Activated naive CD4-positive, alpha-beta T cell treated with anti-CD3 and anti-CD28 coated beads, Interleukin-2, amount 10 ng/mL, durations not matched to agents 7 days and 5 days (primary cell): Measurements from ENCODE around the gene ACE.

Source experiments
- CTCF ChIA-PET: fragments of 350-600 bp; sonication (Branson Sonifier 250); formaldehyde crosslinking; loops from one replicate; lab custom pipeline; 2021; ENCODE audit warnings: antibody characterized with exemption; lab: Charles Lee
- DNase-seq: peaks from one replicate; pipeline ENCODE4 v3.0.0-alpha.2; 2020
- H3K27ac Mint-ChIP-seq: one replicate; pipeline ENCODE4 v1.8.0; 2021; ENCODE audit warnings: mild to moderate bottlenecking, moderate library complexity, mixed read lengths
- H3K27me3 Mint-ChIP-seq: one replicate; pipeline ENCODE4 v1.8.0; 2021; ENCODE audit warnings: mild to moderate bottlenecking, mixed read lengths
- H3K36me3 Mint-ChIP-seq: one replicate; pipeline ENCODE4 v1.8.0; 2021; ENCODE audit warnings: mixed read lengths
- H3K4me1 Mint-ChIP-seq: one replicate; pipeline ENCODE4 v1.8.0; 2021; ENCODE audit warnings: mixed read lengths
- H3K4me3 Mint-ChIP-seq: one replicate; pipeline ENCODE4 v1.8.0; 2021; ENCODE audit warnings: mild to moderate bottlenecking, moderate library complexity, mixed read lengths
- H3K9me3 Mint-ChIP-seq: one replicate; pipeline ENCODE4 v1.8.0; 2021; ENCODE audit warnings: mixed read lengths

ACE gene

DNA sequence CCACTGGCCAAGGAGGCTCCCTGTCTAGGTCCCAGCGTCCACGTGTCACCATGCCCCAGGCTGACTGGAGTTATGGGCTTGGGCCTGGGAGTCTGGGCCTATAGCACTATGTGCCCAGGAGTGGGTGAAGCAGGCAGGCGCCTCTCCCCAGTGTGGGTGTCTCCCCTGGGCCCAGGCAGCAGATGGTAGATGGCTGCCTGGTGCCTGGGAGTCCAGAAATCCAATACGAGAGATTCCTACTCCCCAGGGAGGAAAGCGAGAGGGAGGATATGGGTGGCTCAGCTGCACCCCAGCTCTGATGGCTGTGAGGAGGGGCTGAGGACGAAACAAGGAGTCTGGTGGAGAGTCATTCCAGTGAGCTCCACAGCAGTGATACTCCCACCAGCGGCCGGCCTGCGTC lies 51.3 kb downstream of the ACE start:
- Mint-ChIP-seq H3K27ac (no peak overlapping the region), H3K27me3 (peaks cover 42% of the 10 kb centered on the region), H3K9me3 (no peaks in the 10 kb centered on the region), H3K36me3 (no peaks in the 10 kb centered on the region), H3K4me1 (peaks cover 5% of the 10 kb centered on the region), H3K4me3 (no peak overlapping the region)
- CTCF ChIA-PET: no interaction called here
- DNase-seq: no peak

DNA sequence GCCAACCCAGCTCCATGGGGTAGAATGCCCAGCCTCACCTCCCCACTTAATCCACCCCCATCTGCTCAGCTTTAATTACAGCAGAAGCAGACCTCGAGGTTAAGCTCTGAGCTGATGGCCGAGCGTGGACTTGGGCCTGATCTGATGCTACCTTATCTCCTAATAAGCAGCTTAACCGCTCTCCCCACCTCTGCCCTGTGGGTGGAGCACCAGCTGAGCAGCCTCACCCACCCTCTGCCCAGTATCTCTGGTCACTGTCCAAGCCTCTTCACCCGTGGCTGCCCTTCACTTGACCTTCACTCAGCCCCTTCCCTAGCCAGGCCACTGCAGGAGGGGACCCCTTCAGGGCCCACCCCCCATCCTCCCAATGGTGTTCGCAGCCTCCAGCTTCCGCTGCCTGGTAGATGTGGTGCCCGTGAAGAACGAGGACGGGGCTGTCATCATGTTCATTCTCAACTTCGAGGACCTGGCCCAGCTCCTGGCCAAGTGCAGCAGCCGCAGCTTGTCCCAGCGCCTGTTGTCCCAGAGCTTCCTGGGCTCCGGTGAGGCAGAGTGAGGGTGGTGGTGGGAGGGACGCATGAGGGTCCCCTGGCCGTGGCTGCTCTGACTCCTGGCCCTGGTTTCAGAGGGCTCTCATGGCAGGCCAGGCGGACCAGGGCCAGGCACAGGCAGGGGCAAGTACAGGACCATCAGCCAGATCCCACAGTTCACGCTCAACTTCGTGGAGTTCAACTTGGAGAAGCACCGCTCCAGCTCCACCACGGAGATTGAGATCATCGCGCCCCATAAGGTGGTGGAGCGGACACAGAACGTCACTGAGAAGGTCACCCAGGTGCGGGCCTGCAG lies 53.1 kb downstream of the ACE start:
- Mint-ChIP-seq H3K27ac (no peak overlapping the region), H3K9me3 (no peaks in the 10 kb centered on the region), H3K27me3 (peaks cover 25% of the 10 kb centered on the region), H3K4me1 (no peaks in the 10 kb centered on the region), H3K4me3 (no peak overlapping the region), H3K36me3 (no peaks in the 10 kb centered on the region)
- CTCF ChIA-PET: no interaction called here
- no peak for DNase-seq

DNA sequence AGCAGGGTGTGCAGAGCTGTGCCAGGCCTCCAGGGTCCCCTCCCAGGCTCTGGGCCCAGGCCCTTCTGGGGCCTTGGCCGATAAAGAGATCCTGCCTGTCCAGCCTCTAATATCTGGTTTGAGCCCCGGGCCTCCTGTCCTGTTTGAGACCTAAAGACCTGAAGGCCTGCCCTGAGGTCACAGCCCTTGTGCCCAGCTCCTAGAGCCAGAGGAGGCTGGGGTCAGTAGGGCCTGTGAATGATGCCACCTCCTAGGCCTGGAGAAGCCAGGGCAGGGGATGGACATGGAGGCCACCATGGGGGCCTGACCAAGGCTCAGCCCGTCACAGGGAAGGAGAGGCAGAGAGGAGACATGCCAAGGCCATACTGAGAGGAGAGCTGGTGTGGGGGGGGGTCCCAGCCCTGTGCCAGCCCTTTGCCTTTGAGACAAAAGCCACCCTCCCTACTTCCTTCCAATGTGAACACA lies 53.7 kb downstream of the ACE start:
- Mint-ChIP-seq H3K4me1 (no peaks in the 10 kb centered on the region), H3K4me3 (no peak overlapping the region), H3K36me3 (no peaks in the 10 kb centered on the region), H3K27me3 (peaks cover 24% of the 10 kb centered on the region), H3K27ac (no peak overlapping the region), H3K9me3 (no peaks in the 10 kb centered on the region)
- no peak for DNase-seq
- CTCF ChIA-PET: interaction anchor here (0.6 kb wide), 1 partner anchor 87 kb away, joined by 3 read pairs; no protein-coding TSS in a partner anchor

DNA sequence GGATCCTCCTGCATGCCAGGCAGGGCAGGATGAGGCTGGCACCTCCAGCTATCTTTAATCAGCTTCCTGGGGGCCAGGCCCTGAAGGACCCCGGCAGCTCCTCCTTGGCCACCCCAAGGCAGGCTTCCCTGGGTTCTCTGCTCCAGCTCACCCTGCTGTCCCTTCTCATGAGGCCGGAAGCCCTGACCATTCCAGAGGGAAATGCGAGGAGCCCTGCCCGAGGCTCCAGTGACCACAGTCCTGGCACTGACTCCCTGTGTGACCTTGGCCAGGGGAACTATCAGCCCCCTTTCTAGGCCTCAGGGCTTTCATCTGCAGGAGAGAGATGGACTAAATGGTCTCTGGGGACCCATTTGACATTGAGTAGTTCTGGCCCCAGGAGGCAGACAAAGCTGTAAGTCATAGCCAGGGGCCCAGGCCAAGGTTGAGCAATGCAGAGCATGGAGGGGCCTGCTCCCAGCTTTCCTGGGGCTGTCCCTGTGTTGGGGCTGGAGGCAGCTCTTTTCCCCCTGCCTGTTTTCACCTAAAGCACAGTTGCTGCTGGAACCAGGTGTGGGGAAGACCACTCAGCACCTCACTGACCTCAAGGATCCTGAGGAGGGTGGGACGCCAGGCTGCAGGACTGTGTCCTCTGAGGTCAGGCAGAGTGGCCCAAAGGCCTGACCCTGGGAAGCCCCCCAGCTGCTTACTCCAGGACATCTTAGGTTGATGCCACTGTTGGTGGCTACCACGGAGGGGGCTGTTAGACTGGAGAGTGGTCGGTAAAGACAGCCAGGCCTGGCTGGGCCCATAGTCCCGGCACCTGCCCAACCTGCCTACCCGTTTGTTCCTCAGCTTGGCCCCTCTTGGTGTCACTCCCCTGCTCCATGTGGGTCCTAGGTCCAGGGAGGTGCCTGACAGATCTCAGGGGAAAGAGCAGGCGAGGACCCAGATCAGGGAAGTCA lies 54.4 kb downstream of the ACE start:
- Mint-ChIP-seq H3K4me1 (no peaks in the 10 kb centered on the region), H3K9me3 (no peaks in the 10 kb centered on the region), H3K36me3 (no peaks in the 10 kb centered on the region), H3K27ac (no peak overlapping the region), H3K27me3 (peaks cover 21% of the 10 kb centered on the region), H3K4me3 (no peak overlapping the region)
- DNase-seq: no peak
- CTCF ChIA-PET: interaction anchor here (0.6 kb wide), 1 partner anchor 88 kb away, joined by 3 read pairs; no protein-coding TSS in a partner anchor

DNA sequence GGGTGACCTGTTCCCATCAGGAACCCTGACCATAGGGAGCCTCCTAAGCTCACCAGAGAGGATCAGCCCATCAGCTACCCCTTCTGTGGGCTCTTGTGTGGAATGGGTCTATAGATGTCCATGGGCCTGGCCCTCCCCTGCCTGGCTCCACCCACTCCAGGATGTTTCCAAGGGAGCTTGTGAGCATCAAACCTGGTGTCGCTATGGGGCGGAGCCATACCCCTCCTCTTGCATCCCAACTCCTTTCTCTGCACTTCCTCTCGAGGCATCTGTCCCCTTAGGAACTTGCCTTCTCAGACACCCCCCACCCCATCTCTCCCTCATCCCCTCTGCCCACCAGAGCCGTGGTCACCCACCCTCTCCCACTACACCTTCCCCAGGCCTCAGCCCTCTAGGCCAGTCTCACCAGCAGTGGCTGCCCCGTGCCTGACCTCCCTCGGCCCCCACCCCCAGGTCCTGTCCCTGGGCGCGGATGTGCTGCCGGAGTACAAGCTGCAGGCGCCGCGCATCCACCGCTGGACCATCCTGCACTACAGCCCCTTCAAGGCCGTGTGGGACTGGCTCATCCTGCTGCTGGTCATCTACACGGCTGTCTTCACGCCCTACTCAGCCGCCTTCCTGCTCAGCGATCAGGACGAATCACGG lies 56.7 kb downstream of the ACE start:
- Mint-ChIP-seq H3K4me1 (peaks cover 2% of the 10 kb centered on the region), H3K27ac (no peak overlapping the region), H3K27me3 (peaks cover 29% of the 10 kb centered on the region), H3K36me3 (no peaks in the 10 kb centered on the region), H3K4me3 (no peak overlapping the region), H3K9me3 (no peaks in the 10 kb centered on the region)
- DNase-seq: no peak
- CTCF ChIA-PET: no interaction called here

DNA sequence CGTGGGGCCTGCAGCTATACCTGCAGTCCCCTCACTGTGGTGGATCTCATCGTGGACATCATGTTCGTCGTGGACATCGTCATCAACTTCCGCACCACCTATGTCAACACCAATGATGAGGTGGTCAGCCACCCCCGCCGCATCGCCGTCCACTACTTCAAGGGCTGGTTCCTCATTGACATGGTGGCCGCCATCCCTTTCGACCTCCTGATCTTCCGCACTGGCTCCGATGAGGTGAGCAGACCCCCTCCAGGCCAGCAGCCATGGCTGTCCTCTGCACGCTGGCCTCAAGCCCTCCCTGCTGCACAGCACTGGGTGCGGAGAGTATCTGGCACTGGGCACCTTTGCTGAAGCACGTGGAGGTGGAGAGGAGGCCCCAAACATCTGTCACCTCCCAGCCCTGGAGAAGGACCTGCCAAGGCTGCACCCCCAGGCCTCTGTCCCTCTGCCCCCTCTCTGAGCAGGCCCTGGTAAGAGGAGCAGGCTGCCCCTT lies 57.3 kb downstream of the ACE start:
- Mint-ChIP-seq H3K4me3 (no peak overlapping the region), H3K36me3 (no peaks in the 10 kb centered on the region), H3K27ac (no peak overlapping the region), H3K4me1 (peaks cover 3% of the 10 kb centered on the region), H3K27me3 (peaks cover 35% of the 10 kb centered on the region), H3K9me3 (no peaks in the 10 kb centered on the region)
- DNase-seq: no peak
- CTCF ChIA-PET: no interaction called here

DNA sequence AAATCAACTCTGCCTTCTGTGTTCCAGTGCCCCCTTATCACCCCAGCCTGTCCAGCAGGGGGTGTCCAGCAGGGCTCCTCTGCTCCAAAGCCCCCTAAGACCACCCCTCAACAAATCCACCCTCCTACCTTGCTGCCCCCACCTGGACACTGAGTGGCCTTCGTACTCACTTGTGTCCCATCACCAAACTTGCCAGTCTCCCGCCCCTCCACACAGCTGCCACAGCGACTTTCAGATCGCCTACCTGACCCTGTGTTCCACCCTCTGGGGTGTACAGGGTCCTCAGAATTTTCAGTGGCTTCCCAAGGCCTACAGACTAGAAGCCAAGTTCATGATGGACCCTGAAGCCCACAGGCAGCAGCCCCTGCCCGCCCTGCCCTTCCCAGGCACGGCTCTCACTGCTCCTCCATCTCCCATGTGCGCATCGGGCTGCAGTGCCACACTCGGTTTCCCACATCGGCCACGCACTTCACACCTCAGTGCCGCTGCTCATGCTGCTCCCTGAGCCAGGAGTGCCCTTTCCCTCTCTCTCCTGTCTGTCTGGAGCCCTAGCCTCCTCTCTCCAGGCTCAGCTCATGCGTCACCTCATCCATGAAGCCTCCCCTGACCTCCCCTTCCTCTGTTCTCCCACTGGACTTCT lies 58.1 kb downstream of the ACE start:
- Mint-ChIP-seq H3K4me1 (peaks cover 3% of the 10 kb centered on the region), H3K9me3 (no peaks in the 10 kb centered on the region), H3K36me3 (no peaks in the 10 kb centered on the region), H3K27ac (no peak overlapping the region), H3K4me3 (no peak overlapping the region), H3K27me3 (peaks cover 43% of the 10 kb centered on the region)
- CTCF ChIA-PET: no interaction called here
- no peak for DNase-seq

DNA sequence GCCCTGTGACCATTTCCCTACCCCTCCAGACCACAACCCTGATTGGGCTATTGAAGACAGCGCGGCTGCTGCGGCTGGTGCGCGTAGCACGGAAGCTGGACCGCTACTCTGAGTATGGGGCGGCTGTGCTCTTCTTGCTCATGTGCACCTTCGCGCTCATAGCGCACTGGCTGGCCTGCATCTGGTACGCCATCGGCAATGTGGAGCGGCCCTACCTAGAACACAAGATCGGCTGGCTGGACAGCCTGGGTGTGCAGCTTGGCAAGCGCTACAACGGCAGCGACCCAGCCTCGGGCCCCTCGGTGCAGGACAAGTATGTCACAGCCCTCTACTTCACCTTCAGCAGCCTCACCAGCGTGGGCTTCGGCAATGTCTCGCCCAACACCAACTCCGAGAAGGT lies 58.8 kb downstream of the ACE start:
- H3K4me3 Mint-ChIP-seq: no peak overlapping the region
- H3K9me3 Mint-ChIP-seq: no peaks in the 10 kb centered on the region
- no peaks in the 10 kb centered on the region for H3K36me3 Mint-ChIP-seq
- peaks cover 50% of the 10 kb centered on the region for H3K27me3 Mint-ChIP-seq
- no peak for DNase-seq
- peaks cover 3% of the 10 kb centered on the region for H3K4me1 Mint-ChIP-seq
- H3K27ac Mint-ChIP-seq: no peak overlapping the region
- CTCF ChIA-PET: no interaction called here

DNA sequence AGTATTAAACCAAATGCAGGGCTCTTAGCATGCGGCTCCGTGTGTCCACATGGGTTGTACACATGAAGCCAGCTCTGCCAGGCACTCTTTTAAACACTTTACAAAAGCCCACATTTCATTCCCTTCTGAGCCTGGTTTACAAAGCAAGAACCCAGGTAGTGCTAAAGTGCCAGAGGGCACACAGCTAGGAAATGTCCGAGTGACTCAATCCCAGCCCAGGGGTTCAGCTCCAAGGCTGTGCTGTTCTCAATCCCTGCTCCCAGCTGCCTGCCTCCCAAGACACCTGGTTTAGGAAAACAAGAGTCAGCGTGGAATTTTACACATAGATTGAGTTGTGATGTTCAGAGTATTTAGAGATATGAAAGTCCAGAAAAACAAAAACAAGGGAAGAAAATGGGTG lies 60.1 kb downstream of the ACE start:
- CTCF ChIA-PET: no interaction called here
- Mint-ChIP-seq H3K27me3 (peaks cover 63% of the 10 kb centered on the region), H3K4me1 (peaks cover 3% of the 10 kb centered on the region), H3K4me3 (no peak overlapping the region), H3K36me3 (no peaks in the 10 kb centered on the region), H3K27ac (no peak overlapping the region), H3K9me3 (no peaks in the 10 kb centered on the region)
- no peak for DNase-seq

DNA sequence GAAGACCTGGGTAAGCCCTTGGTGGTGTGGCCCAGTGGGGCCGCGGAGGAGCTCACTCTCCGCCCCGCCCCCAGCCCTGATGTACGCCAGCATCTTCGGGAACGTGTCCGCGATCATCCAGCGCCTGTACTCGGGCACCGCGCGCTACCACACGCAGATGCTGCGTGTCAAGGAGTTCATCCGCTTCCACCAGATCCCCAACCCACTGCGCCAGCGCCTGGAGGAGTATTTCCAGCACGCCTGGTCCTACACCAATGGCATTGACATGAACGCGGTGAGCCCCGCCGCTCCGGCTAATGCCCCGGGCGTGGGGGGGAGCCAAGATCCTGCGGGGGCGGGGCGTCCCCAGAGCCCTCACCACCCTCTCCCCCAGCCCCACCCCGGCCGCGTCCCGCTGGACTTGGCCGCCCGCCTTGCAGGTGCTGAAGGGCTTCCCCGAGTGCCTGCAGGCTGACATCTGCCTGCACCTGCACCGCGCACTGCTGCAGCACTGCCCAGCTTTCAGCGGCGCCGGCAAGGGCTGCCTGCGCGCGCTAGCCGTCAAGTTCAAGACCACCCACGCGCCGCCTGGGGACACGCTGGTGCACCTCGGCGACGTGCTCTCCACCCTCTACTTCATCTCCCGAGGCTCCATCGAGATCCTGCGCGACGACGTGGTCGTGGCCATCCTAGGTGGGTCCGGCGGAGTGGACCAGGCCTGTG lies 61.3 kb downstream of the ACE start:
- H3K9me3 Mint-ChIP-seq: no peaks in the 10 kb centered on the region
- DNase-seq: peak; percentile 35
- CTCF ChIA-PET: no interaction called here
- no peaks in the 10 kb centered on the region for H3K36me3 Mint-ChIP-seq
- H3K4me1 Mint-ChIP-seq: peaks cover 3% of the 10 kb centered on the region
- peaks cover 66% of the 10 kb centered on the region for H3K27me3 Mint-ChIP-seq
- H3K4me3 Mint-ChIP-seq: no peak overlapping the region
- H3K27ac Mint-ChIP-seq: no peak overlapping the region

DNA sequence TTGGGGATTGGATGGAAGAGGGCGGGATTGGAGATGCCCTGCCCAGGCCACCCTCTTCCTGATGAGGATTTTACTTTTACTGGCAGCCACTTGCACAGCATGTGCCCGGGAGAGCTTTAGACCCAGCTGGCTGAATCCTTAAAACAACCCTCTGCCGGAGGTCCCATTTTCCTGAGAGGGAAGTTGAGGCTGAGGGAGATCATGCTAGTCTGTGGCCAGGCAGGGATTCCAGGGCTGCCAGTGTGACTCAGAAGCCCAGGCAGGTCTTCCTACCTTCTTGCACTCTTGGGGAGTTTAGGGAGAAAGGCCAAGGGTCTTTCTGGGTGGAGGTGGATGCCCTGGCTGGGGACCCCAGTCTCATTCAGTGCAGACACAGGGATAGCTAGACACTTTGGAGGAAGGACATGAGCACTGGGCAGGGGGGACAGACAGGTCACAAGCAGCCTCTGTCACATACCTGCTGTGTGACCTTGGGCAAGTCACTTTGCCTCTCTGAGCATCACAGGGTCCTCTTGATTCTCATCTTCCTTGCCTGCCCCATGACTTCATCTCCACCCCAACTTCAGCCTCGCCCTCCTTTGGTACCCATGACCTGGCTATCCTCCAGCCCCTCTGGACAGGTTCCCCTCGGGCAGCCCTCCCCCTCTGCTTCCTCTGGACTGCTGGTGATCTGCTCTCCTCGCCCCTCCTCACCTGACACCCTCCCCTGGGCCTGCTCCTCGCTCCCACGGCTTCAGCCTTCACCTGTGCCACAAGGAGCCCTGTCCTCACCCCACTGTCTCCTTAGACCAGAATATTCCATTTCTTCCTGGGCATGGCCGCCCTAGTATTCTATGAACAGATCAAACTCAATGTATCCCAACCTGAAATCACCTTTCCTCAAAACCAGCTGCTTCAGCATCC lies 62.1 kb downstream of the ACE start:
- peaks cover 3% of the 10 kb centered on the region for H3K4me1 Mint-ChIP-seq
- peaks cover 66% of the 10 kb centered on the region for H3K27me3 Mint-ChIP-seq
- no peak overlapping the region for H3K27ac Mint-ChIP-seq
- CTCF ChIA-PET: no interaction called here
- no peaks in the 10 kb centered on the region for H3K36me3 Mint-ChIP-seq
- H3K4me3 Mint-ChIP-seq: no peak overlapping the region
- H3K9me3 Mint-ChIP-seq: no peaks in the 10 kb centered on the region
- no peak for DNase-seq

DNA sequence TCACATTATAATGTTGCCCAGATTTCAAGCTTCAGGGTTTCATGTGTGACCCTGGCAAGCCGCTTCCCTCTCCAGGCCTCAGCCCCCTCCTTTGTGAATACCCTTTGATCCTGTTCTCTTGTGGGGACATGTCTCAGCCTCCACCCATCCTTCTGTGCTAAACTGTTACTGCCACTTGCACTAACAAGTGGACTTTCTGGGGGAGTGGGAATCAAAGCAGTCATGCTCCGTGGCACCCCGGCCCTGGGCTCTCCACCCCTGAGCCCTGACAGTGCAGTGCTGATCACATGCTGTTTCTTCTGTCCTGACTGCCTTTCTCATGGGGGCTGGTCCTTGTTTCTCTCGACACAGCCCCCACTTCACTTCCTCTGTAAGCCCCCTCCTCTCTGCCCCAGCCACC lies 63.7 kb downstream of the ACE start:
- peaks cover 64% of the 10 kb centered on the region for H3K27me3 Mint-ChIP-seq
- H3K4me3 Mint-ChIP-seq: no peak overlapping the region
- no peak for DNase-seq
- no peaks in the 10 kb centered on the region for H3K9me3 Mint-ChIP-seq
- peaks cover 3% of the 10 kb centered on the region for H3K4me1 Mint-ChIP-seq
- no peak overlapping the region for H3K27ac Mint-ChIP-seq
- CTCF ChIA-PET: no interaction called here
- H3K36me3 Mint-ChIP-seq: no peaks in the 10 kb centered on the region
